CD14-positive monocyte (primary cell): Measurements from ENCODE around the gene PLCXD3. TPM values are rescaled to one million over a fixed set of nuclear protein-coding genes. Genes with fewer than 3 reads are reported as not detected.

ENCODE experiments used
- DNase-seq, 3 donors: peaks; one replicate each; pipeline ENCODE4 v3.0.0-alpha.2; 2011 to 2022
- H2AFZ ChIP-seq: 2 replicates; pipeline ENCODE4 v1.6.0; 2012; ENCODE audit warnings: mild to moderate bottlenecking, low read depth, low read length, inconsistent platforms; ENCODE audit not compliant: insufficient read depth, poor library complexity, severe bottlenecking
- H3K27ac ChIP-seq, 2 donors: 1 replicate in 1 of 2; 2 replicates in 1 of 2; pipeline ENCODE4 v1.5.1; 2012 to 2013; ENCODE audit warnings: low read length in 2 of 2, control low read depth in 1 of 2, inconsistent platforms in 1 of 2, low read depth in 1 of 2, mild to moderate bottlenecking in 1 of 2
- H3K27me3 ChIP-seq, 2 donors: one replicate each; pipeline versions ENCODE4 v1.6.0 to v1.6.1; 2011 to 2013; ENCODE audit warnings: low read length in 2 of 2; ENCODE audit not compliant: control insufficient read depth in 2 of 2, insufficient read depth in 2 of 2
- H3K36me3 ChIP-seq, 2 donors: replicated peaks in 1 of 2; 1 replicate in 1 of 2; 2 replicates in 1 of 2; pipeline versions ENCODE4 v1.5.1 to v1.6.1; 2012 to 2013; ENCODE audit warnings: low read length in 2 of 2, control low read depth in 1 of 2, inconsistent platforms in 1 of 2, mild to moderate bottlenecking in 1 of 2; ENCODE audit not compliant: insufficient read depth in 2 of 2, control insufficient read depth in 1 of 2
- H3K4me1 ChIP-seq, 2 donors: 1 replicate in 1 of 2; 2 replicates in 1 of 2; pipeline versions ENCODE4 v1.5.1 to v1.6.1; 2012 to 2013; ENCODE audit warnings: low read length in 2 of 2, control low read depth in 1 of 2, inconsistent platforms in 1 of 2, mild to moderate bottlenecking in 1 of 2, moderate library complexity in 1 of 2; ENCODE audit not compliant: insufficient read depth in 2 of 2, control insufficient read depth in 1 of 2
- H3K4me2 ChIP-seq: replicated peaks from 2 replicates; pipeline ENCODE3; 2012; ENCODE audit warnings: low read length, moderate library complexity, mild to moderate bottlenecking; ENCODE audit not compliant: poor library complexity, severe bottlenecking; ENCODE audit errors: extremely low read depth
- H3K4me3 ChIP-seq, 3 experiments: fragments of 200-600 bp in 1 of 3; sonication (generic) in 1 of 3; replicated peaks in 1 of 3; 1 replicate in 2 of 3; 2 replicates in 1 of 3; pipeline ENCODE4 v1.5.1; 2011 to 2013; ENCODE audit warnings: low read length in 3 of 3, mild to moderate bottlenecking in 3 of 3, control low read depth in 2 of 3, low read depth in 2 of 3, inconsistent platforms in 1 of 3, moderate library complexity in 1 of 3
- H3K79me2 ChIP-seq: 2 replicates; pipeline ENCODE4 v1.6.0; 2012; ENCODE audit warnings: mild to moderate bottlenecking, control low read depth, inconsistent platforms, low read length, moderate library complexity; ENCODE audit not compliant: insufficient read depth
- H3K9ac ChIP-seq: 2 replicates; pipeline ENCODE4 v1.6.0; 2017; ENCODE audit warnings: low read length, mild to moderate bottlenecking; ENCODE audit not compliant: insufficient read depth, poor library complexity, severe bottlenecking
- H3K9me3 ChIP-seq, 2 donors: replicated peaks in 1 of 2; 1 replicate in 1 of 2; 2 replicates in 1 of 2; pipeline versions ENCODE4 v1.5.1 to v1.6.1; 2012 to 2013; ENCODE audit warnings: low read length in 2 of 2, control low read depth in 1 of 2; ENCODE audit not compliant: control insufficient read depth in 1 of 2, insufficient read depth in 1 of 2
- H4K20me1 ChIP-seq: 2 replicates; pipeline ENCODE4 v1.6.0; 2012; ENCODE audit warnings: mild to moderate bottlenecking, low read length, control low read depth, moderate library complexity; ENCODE audit not compliant: insufficient read depth
- H3K27ac Mint-ChIP-seq, 7 donors: one replicate each; pipeline ENCODE4 v1.8.0; 2020; ENCODE audit warnings: mild to moderate bottlenecking in 7 of 7, mixed read lengths in 7 of 7, moderate library complexity in 6 of 7, inconsistent platforms in 2 of 7
- H3K27me3 Mint-ChIP-seq, 3 donors: one replicate each; pipeline ENCODE4 v1.8.0; 2021 to 2022; ENCODE audit warnings: low read depth in 3 of 3, mild to moderate bottlenecking in 3 of 3, mixed read lengths in 3 of 3, moderate library complexity in 3 of 3, inconsistent platforms in 1 of 3
- H3K36me3 Mint-ChIP-seq, 2 donors: one replicate each; pipeline ENCODE4 v1.8.0; 2020; ENCODE audit warnings: mixed read lengths in 2 of 2, inconsistent platforms in 1 of 2, mild to moderate bottlenecking in 1 of 2
- H3K4me1 Mint-ChIP-seq: one replicate; pipeline ENCODE4 v1.8.0; 2020; ENCODE audit warnings: mild to moderate bottlenecking, mixed read lengths
- H3K4me3 Mint-ChIP-seq, 2 donors: one replicate each; pipeline ENCODE4 v1.8.0; 2020; ENCODE audit warnings: mild to moderate bottlenecking in 2 of 2, mixed read lengths in 2 of 2, moderate library complexity in 1 of 2
- H3K9me3 Mint-ChIP-seq, 7 donors: one replicate each; pipeline ENCODE4 v1.8.0; 2020 to 2022; ENCODE audit warnings: mixed read lengths in 7 of 7, mild to moderate bottlenecking in 6 of 7, moderate library complexity in 6 of 7, inconsistent platforms in 2 of 7
- CTCF ChIP-seq: fragments of 200-600 bp; IDR thresholded peaks from one replicate; pipeline ENCODE4 v1.8.0; 2022; ENCODE audit warnings: antibody characterized with exemption, mild to moderate bottlenecking
- WGBS: methylation state at CpG from one replicate; pipeline ENCODE4 v1.1.5; 2013; ENCODE audit warnings: missing lambda C conversion rate; ENCODE audit not compliant: insufficient coverage; 5-methylcytosine and 5-hydroxymethylcytosine counted together
- intact Hi-C, 2 donors: fragments of 100-400 bp; cut with micrococcal nuclease; formaldehyde crosslinking; loops; one replicate each; pipeline versions ENCODE4 v1.15.0 to v1.15.1; 2023
- polyA plus RNA-seq, 3 donors: library from polyadenylated mRNA; depleted of rRNA in 1 of 3; unstranded in 2 of 3; stranded (reverse) in 1 of 3; fragments of 300-500 nt in 2 of 3; fragments of >200 nt in 1 of 3; fragmentation: Illumina TruSeq in 2 of 3; gene quantifications; 1 replicate in 2 of 3; 2 replicates in 1 of 3; pipeline ENCODE4 v1.2.3, GENCODE V29; 2012 to 2021

PLCXD3 gene
- polyA plus RNA-seq, 3 donors, result not detected

- no peak for TF ChIP-seq CTCF
- H4K20me1 ChIP-seq, result no peaks in the 10 kb centered on the region
- no peak for DNase-seq
- no peaks in the 10 kb centered on the region for H3K4me1 ChIP-seq
- Mint-ChIP-seq H3K9me3 (no peaks in the 10 kb centered on the region), H3K27ac (no peak overlapping the region), H3K36me3 (no peaks in the 10 kb centered on the region), H3K4me1 (no peaks in the 10 kb centered on the region), H3K27me3 (no peaks in the 10 kb centered on the region), H3K4me3 (no peak overlapping the region)
- H3K9me3 ChIP-seq, result no peaks in the 10 kb centered on the region
- no peaks in the 10 kb centered on the region for H3K36me3 ChIP-seq
- no peaks in the 10 kb centered on the region for H3K79me2 ChIP-seq
- H3K27ac ChIP-seq, result no peak overlapping the region
- no peak overlapping the region for H3K4me3 ChIP-seq
- H3K9ac ChIP-seq, result no peak overlapping the region
- intact Hi-C loops, result no loop called here
- H3K4me2 ChIP-seq, result no peak overlapping the region
- H3K27me3 ChIP-seq, result no peaks in the 10 kb centered on the region
- H2AFZ ChIP-seq, result no peak overlapping the region
- WGBS, result 100% methylated on average over 1 of the region's 2 CpGs
Observed at GRCh38 chr5:41266377-41266776, 244.0 kb downstream of the PLCXD3 start.

- no peak overlapping the region for H3K4me3 Mint-ChIP-seq
- no peaks in the 10 kb centered on the region for H3K36me3 Mint-ChIP-seq
- H3K4me1 ChIP-seq, result no peaks in the 10 kb centered on the region
- H3K79me2 ChIP-seq, result no peaks in the 10 kb centered on the region
- no peaks in the 10 kb centered on the region for H3K4me1 Mint-ChIP-seq
- peaks cover 0 to 3% (median 0%) of the 10 kb centered on the region in 7 donors for H3K9me3 Mint-ChIP-seq
- H3K27me3 ChIP-seq, result no peaks in the 10 kb centered on the region
- TF ChIP-seq CTCF, result no peak
- no peak overlapping the region for H3K27ac ChIP-seq
- H3K9ac ChIP-seq, result no peak overlapping the region
- no CpG with 5 or more reads among the region's 3 CpGs for WGBS
- H2AFZ ChIP-seq, result no peak overlapping the region
- H3K27ac Mint-ChIP-seq, result no peak overlapping the region
- intact Hi-C loops, result no loop called here
- no peak overlapping the region for H3K4me2 ChIP-seq
- H4K20me1 ChIP-seq, result no peaks in the 10 kb centered on the region
- H3K27me3 Mint-ChIP-seq, result no peaks in the 10 kb centered on the region
- no peak for DNase-seq
- H3K4me3 ChIP-seq, result no peak overlapping the region
- no peaks in the 10 kb centered on the region for H3K9me3 ChIP-seq
- no peaks in the 10 kb centered on the region for H3K36me3 ChIP-seq
Observed at GRCh38 chr5:41264019-41264418, 246.4 kb downstream of the PLCXD3 start.
